EL (cell line): ENCODE measurements around the gene ATP7B.
A peak's percentile ranks its signal among the peaks of the same experiment; 100 is the strongest.

Experiments used
- DNase-seq: peaks from one replicate; pipeline ENCODE4 v3.0.0-alpha.2; 2016

Gene ATP7B

DNA sequence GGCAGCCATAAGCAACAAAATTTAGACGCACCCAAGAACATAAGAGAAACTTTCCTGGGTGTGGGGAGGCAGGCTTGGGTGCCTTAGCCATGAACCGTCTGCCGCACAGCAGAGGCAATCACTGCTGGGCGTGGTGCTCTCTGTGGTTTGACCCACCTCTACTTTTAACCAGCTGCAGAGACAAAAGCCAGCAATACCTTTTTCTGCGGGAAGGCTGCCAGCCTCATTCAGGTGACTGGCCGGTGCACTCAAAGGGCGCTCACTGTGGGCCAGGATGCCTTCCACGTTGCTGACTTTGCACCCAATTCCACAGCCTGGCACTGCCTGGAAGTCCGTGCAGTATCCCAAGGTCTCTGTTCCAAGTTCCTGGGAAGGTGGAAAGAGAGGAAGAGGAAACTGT, 69.1 kb downstream of the ATP7B start:
- DNase-seq, result no peak

DNA sequence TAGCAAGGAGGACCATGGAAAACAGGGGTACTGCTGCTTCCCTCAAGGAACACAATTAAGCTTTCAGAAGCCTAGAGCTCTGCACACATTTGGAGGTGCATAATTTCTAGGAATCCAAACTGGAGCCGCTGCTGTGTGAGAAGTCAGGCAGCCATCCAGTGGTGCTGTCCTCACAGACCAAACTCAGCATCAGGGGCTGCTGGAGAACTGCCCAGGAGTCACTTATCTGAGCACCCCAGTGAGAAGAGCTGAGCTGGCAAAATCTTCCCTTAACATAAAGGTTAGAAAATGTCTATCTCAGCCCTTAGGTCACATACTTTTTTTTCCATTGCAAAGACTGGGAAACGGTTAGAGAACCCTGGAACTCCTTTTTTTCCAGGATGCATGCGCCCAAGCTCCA, 72.8 kb downstream of the ATP7B start:
- no peak for DNase-seq

DNA sequence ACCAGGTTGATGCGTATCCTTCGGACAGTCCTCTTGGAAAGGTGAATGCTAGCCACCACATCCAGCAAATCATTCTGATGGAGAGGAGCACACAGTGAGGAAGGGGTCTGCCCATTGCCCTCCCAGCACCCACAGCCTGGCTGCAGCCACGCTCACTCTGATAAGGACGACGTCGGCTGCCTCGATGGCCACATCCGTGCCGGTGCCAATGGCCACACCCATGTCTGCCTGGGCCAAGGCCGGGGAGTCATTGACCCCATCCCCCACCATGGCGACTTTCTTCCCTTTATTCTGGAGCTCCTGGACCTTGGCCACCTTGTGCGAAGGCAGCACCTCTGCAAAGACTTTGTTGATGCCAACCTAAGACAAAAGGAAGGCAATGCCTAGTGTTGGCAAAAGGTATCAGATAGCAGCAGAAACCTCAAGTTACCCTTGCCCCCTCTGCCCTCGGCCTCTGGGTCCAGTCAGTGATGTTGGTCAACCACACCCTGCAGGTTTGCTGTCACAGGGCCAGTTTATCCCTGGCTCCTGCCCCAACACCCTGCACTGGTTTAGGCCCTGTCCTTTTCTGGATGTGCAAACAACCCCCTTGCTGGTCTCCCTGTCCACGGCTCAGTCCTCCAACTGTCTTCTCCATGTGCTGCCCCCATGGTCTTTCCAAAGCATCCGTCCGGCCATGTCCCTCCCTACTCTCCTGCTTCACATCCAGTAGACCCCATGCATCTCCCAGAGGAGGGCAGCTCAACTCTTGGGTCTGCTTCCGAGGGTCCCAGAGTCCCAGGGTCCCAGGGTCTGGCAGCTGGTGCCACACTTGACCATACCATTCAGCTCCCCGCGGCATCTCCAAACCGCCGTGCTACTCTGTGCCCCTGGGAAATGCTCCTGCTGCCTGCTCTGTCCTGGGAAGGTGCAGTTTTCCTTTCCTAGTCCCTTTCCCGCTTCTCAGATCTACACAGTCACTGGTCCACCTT, 73.6 kb downstream of the ATP7B start:
- DNase-seq, result no peak

DNA sequence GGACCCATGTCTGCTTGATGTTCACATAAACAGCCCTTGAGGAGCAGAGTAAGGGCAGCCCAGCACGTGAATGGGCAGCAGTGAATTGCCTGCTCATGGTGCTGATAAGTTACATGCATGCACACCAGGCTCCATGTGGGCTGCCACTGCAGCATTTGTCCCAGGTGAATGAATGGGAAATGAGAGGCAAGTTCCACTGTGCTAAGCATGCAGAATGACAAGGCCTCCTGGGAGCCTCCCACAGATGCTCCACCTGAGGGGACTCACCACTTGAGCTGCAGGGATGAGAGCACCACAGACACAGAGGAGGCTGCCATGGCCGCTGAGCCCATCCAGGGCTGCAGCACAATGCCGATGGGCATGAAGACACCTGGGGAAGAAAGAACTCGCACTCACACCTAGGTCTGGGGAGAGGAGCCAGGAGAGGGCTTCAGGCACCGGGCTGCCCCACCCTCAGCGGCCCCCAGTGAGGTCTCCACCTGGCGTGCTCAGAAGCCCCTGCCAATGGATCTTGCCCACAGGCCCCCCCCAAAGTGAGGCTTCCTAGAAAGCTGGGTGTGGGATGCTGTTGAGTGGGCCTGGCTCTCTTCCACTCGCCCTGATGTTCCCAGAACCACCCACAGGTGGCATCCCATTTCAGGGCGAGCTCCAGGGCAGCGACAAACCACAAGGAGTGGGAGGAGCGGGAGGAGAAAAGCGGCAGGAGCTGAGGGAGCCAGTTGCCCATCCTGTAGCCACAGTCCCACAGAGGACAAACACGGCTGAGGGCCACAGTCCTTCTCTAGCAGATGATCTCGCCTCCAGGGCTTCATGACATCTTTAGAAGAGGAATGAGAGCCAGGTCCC, 75.7 kb downstream of the ATP7B start:
- DNase-seq, result peak; percentile 15

DNA sequence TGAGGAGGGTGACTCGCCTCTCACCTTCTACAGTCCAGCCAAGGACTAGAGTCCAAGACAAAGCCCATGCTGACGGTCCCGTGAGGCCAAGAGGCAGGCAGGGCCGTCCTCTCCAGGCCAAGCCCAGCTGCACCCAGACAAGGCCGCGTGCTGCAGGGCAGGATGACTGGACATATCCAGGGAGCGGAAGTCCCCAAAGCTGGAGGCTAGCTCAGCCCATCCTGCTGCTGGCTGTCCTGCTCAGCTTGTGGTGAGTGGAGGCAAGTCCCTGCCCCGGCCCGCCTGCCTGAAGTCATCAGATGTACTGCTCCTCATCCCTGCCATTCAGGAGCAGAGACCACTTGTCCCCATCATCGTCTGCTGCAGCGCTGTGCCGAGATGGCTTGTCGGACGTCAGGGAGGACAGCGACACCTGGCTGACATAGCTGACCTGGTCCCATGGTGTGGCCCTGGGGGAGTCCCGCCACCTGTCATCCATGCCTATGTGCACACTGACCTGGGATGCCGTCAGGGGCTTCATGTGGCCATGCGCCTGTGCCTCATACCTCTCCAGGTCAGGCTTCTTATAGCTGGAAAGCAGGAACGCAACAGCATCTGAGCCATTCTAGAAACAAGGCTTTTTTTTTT, 76.7 kb downstream of the ATP7B start:
- DNase-seq, result no peak

DNA sequence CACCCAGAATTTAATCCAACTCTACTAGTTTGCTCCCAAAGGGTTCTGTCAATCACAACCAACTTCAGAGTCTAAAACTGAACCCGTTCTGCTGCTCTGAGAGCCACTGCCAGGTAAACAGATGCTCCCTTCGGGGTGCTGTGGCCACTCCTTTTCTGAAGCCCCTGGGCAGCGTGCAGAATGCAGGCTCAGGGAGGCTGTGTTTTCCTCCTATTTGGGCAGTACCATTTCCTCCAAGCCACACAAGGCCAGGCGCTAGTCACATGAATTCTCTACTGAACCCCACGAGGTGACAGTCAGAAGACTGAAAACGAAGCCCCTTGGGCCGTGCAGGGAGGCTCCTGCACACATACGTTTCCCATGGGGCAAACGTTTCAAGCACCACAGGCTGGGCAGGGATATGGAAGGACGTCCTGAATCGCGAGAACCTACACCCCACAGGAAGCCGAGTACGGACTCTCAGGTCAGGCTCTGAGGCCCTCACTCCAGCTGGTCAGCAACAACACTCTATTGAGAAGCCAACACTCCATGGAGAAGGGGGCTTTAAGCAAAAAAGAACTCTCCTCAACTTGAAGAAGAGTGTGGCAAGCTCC, 77.7 kb downstream of the ATP7B start:
- DNase-seq, result no peak

DNA sequence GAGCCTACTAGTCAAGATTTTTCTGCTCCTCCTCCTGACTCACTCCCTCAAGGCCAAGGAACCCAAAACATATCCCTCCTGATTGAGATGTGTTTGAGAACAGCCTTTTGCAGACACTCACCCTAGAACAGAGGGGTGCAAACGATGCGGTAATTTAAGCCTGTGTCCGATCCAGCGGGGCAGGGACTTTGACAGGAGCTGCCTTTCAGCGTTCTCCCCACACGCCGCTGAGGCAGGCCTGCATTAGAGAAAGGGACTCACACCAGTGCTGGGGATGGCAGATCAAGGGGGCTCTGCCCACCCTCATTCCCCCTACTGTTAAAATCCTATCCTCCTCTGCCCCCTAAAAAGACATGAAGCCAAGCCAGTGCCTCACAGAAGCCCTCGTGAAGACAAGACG, 79.0 kb downstream of the ATP7B start:
- DNase-seq, result no peak

DNA sequence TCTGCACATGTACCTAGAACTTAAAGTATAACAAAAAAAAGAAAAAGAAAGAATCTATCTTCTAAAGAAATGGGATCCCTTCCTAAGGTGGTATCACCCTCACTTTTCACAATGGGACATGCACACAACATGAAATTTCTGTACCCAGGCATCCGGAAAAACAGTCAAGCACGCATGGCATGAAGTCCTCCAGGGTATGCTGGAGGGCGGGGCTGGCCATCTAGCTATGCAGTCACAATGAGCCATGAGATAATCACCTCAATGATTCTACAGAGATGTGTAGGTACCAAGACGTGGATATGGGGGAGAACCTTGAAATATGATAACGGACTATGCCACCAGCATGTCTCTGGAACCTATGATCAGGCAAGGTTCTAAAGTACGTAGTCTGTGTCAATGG, 79.6 kb downstream of the ATP7B start:
- DNase-seq, result no peak

DNA sequence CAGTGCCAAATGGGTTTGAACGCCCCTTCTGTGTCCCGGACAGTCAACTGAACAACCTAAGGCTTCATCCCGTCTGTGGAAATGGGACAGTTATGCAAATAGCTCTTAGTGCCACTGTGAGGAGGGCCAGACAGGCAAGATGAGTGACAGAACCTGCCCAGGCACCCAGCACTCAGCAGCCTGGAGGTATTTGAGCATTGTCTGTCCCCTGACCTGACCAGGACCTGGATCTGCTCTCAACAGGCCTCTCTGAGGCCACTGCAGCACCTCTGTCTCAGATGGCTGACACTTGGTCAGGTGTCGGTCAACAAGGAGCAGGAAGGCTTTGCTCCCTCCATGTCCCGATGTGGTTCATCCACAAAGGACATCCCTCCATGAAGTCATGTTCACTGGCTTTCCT, 81.6 kb downstream of the ATP7B start:
- no peak for DNase-seq

DNA sequence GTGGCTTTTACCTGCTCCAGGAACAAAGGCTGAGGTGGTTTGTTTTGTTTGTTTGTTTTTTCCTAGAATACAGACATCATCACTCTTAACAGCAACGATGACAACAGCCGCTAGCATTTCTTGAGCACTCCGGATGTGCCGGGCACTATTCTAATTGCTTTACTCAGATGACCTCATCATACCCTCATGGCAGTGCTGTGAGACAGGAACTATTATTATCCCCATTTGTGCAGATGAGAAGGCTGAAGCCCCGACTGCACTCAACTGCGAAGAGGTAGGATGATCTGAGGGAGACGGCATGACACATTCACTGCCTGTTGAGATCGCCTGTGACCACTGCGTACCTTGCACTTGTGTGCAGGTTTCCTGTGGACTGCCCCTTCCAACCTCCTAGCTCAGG, 83.0 kb downstream of the ATP7B start:
- DNase-seq, result no peak

DNA sequence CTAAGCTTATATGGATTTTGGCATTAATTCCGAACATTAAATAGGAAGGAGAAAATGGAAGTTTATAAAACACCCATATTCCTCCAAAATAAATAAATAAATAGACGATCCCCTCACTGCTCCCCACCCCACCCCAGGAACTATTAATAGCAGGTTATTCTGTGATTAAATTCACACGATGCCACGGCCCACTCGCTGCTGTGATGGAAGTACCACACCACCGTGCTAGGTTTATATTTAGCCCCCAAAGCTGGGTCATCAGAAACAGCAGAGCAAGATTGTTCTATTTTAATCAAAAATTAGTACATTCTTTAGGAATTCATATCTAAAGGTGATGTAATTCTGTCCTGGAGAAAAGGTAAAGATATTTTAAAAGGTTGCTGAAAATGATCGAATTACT, 84.1 kb downstream of the ATP7B start:
- DNase-seq, result no peak

DNA sequence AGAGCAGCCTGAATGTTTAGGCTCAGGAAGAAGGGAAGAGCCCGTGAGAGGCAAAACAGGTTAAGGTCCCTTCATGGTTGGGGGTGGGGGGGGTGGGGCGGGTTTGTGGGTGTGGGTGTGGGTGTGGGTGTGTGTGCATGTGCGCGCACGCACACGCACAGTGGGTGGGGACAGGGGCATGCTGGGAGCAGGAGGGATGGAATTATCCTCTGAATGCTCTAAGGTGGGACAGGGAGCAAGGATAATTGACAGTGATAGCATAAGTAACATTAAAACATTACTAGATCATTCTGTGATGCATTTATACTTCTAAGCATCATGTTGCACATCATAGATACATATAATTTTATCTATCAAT, 84.7 kb downstream of the ATP7B start:
- DNase-seq, result no peak

DNA sequence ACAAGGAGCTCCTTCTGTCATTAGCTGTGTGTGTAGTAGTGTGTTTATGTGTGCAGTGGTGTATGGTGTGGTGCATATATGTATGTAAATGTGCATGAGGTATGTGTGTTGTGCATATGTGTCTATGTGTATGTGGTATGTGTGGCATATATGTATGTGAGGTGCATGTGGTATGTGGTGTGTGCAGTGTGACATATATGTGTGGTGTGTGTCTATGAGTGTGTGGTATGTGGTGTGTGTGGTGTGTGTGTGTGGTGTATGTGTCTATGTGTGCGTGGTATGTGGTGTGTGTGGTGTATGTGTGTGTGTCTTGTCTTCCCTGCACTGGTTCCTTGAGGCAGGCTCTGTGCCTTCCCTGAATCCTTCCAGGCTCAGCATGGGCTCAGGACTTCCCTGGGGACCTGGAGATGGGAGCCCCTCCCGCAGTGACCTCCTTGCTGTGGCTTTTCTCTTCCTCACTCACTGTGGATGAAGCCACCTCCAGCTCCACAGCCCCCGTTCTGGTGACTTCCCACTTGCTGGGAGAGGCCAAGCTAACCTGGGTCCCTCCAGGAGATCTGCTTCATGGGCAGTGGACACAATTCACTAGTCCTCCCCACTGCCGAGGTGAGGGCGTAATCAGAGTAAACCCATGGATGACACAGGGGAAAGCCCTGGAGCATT, 85.3 kb downstream of the ATP7B start:
- no peak for DNase-seq

DNA sequence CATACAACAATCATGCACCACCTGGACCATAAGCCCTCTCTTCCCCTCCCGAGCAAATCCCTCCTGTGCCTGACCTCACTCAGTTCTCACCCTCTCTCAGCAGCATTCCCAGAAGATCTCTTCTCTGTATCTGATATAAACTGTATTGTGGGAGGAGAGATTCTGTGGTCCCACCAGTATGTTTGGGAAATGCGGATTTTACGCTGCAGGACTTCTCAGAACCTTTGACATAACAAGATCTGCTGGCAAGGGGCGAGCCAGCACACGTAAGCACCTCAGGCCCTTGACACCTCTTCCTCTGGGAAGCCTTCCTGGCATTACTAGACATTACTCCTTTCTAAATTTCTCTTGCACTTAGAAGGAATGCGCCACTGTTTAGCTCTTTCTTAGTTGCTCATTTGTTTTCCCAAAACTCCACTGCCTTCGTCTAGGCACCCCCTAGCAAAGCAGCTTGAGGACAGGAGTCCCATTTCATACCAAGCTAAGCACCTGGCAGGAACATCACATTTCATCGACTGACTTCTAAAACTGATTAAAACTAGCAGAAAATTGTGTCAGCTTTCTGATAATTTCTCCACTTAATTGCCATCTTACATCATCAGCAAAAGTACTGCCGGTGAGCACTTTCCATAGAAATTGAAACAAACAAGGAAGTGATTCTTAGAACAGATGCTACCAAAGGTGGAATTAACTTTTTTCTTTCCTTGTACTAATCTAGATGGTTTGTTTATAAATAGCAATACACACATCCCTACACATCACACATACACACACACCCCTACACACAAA, 86.3 kb downstream of the ATP7B start:
- DNase-seq, result no peak

DNA sequence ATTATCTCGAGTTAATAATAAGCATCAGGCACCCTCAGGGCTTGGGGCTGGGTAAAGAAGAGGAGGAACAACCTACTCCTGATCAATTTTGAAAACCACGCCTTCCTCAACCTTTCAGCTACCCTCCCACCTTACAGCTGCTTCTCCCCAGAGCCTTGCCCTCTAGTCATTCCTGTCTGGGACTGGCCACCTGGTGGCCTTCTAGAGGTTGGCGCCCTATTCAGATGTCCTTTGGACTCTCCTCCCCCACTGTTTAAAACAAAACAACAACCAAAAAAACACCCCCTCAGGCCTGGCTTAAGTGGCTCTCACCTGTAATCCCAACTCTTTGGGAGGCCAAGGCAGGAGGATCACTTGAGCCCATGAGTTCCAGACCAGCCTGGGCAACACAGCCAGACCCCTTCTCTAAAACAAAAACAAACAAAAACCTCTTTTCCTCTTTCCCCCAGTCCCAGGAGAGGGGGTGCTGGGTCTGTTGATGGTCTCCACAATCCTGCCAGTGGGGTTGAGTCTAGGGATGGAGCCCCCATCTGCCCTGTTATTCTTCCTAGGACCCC, 87.2 kb downstream of the ATP7B start:
- DNase-seq, result no peak

DNA sequence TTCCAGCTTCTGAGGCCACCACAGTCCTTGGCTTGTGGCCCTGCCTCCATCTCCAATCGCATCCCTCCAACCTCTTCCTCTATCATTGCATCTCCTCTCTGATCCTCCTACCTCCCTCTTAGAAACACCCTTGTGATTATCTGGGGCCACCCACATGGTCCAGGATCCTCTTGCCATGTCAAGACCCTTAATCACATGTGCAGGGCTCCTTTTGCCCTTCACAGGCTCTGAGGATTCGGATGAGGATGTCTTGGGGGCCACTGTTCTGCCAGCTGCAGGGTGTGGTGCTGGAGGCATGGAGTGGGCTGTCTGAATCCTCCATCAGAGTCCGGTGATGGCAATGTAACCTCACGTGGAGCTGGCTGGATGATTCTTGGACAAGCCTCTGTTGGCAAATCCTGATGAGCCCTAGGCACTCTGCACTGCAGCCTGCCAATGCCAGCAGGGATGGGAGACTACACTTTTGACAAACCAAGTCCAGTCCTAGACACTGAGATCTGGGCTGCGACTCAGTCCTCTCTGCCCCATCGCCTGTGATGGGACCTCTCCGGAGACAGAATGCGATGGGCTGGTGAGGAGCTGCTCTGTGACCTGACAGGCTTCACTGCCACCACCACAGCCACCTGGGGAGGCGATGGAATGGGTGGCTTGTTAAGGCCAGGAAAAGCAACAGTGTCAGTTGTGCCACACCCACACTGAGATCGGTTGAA, 88.3 kb downstream of the ATP7B start:
- DNase-seq, result no peak

DNA sequence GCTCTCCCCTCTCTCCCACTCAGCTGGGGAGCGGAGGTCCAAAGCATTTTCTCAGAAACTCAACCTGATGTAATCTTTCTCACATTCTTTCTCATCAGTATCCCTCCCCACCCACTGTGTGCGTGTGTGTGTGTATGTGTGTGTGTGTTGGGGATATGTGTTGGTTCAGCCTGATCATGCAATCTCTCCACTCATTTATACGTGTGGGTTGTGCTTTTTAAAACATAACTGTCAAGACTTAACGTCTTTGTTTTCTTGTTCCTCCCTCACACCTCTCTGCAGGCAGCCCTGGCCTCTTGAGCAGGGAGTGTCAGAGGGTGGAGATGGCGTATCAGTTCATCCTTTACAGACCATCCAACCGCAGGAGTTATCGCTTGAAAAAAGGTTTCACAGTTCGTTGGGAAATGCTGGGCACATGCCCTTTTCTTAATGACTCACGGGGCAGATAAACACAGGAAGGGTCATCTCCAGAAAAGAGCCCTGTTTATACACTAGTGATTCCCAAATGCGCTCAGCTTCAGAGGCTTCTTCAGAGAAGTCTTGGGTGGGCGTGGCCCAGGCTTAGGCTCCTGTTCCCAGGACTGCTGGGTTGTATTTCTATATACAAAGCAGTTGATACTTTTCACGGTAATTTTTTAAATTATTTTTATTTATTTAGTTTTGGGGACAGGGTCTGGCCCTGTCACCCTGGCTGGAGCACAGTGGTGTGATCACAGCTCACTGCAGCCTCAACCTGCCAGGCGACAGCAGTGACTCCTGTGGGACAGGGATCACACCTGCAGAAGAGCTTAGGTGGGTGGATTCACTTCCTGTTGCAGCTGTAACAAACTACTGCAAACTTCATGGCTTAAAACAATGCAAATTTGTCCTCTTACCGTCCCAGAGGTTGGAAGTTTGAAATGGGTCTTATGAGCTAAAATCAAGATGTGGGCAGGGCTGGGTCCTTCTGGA, 89.2 kb downstream of the ATP7B start:
- DNase-seq, result no peak

DNA sequence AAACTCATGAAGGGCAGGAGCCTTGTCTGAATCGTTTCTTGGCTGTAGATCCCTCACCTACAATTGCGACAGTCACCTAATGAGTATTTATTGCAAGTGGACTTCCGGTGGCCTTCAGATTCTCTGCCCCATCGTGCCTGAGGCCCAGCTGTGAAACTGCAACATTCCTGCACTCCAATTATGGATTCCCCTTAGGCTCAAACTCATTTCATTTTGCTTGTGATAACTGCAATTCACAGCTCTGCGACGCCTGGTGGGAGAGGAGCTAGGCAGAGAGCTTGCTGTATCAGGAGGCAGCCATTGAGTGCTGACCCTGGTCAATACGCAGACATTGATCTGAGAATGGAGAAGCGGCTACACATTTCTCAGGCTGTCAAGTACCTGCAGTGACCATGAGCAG, 90.5 kb downstream of the ATP7B start:
- no peak for DNase-seq

DNA sequence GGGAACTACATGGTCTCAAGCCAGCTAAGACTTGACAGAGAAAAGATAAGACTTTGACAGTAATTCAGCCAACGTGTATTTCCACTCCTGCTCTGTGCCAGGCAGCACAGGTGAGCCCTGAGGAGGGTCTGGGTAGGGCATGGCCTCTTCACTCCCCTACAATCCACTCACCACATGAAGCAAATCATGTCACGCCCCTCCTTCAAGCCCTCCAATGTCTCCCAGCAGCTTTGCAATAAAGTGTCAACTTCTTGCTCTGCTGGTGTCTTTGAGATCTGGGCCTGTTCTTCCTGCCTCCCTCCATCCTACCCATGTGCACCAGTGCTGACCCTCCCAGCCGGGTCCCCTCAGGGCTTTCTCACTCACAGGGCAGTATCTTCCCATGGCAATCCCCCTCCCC, 91.0 kb downstream of the ATP7B start:
- DNase-seq, result no peak

DNA sequence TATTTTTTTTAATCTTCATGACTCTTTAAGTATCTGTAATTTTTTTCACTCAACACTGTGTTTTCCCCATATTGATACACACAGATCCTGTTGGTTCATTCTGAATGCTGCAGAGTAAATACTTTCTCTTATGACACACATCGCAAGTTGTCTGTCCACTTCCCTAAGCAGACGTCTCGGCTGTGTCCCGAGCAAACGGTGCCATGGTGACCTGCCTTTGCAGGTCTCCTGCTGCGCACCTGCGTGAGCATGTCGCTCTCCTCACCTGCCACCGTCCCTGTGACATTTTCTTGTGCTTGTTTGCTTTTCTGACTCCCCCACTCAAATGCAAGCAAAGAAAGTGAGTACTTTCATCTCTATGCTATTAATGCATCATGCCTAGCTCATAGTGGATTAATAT, 91.7 kb downstream of the ATP7B start:
- no peak for DNase-seq
